SU-DHL-6 (cell line): ENCODE results near the gene TOGARAM2.

ENCODE experiments used
- EZH2phosphoT487 ChIP-seq: fragments of 200-600 bp; sonication (generic), shearing (Covaris generic); conservative IDR thresholded peaks from 2 replicates; pipeline ENCODE4 v1.6.1; 2018; ENCODE audit warnings: mild to moderate bottlenecking, antibody characterized with exemption, low read length, moderate library complexity, mixed read lengths
- TF ChIP-seq, protein P1 (sequence below): fragments of 200-600 bp; sonication (generic); IDR thresholded peaks from one replicate; pipeline ENCODE4 v1.5.1; 2017; ENCODE audit warnings: antibody characterized with exemption, mild to moderate bottlenecking, low read length, moderate library complexity; ENCODE audit not compliant: insufficient read depth, poor library complexity, severe bottlenecking

DNA sequence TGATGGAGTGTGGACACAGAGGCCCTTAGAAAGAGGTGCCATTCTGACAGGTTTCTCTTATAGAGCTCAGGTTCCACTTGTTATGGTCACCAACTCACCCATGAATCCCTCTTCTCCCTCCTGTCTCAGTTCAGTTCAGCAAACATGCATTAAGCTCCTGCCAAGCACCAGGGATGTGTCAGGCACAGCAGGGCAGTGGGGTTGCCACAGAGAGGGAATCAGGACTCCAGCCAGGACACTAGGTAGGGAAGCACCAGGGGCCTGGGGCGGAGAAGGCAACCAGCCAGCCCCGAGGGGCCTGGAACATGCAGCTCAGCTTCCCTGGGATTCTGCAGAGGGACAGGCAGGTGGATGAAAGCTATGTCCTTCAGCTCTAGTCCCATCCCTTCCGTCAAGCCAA lies 44.6 kb downstream of the TOGARAM2 start:
- TF ChIP-seq, protein P1, sequence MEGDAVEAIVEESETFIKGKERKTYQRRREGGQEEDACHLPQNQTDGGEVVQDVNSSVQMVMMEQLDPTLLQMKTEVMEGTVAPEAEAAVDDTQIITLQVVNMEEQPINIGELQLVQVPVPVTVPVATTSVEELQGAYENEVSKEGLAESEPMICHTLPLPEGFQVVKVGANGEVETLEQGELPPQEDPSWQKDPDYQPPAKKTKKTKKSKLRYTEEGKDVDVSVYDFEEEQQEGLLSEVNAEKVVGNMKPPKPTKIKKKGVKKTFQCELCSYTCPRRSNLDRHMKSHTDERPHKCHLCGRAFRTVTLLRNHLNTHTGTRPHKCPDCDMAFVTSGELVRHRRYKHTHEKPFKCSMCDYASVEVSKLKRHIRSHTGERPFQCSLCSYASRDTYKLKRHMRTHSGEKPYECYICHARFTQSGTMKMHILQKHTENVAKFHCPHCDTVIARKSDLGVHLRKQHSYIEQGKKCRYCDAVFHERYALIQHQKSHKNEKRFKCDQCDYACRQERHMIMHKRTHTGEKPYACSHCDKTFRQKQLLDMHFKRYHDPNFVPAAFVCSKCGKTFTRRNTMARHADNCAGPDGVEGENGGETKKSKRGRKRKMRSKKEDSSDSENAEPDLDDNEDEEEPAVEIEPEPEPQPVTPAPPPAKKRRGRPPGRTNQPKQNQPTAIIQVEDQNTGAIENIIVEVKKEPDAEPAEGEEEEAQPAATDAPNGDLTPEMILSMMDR = no peak
- no peak for TF ChIP-seq EZH2phosphoT487
